Ramos (cell line): ENCODE results near the gene SPSB4.

Experiments used
- in situ Hi-C: fragments of 300-500 bp; cut with MboI; formaldehyde crosslinking; loops from one replicate; pipeline ENCODE4 v1.14.3; 2022; ENCODE audit warnings: low sequenced_read_pairs; ENCODE audit not compliant: unreplicated experiment

The SPSB4 gene

GRCh38 chr3:141191097-141191749 is 140.1 kb downstream of the SPSB4 start:
- in situ Hi-C loops = loop anchor here (10.0 kb wide), 2 partner anchors 186 to 296 kb away; no protein-coding TSS in a partner anchor

DNA sequence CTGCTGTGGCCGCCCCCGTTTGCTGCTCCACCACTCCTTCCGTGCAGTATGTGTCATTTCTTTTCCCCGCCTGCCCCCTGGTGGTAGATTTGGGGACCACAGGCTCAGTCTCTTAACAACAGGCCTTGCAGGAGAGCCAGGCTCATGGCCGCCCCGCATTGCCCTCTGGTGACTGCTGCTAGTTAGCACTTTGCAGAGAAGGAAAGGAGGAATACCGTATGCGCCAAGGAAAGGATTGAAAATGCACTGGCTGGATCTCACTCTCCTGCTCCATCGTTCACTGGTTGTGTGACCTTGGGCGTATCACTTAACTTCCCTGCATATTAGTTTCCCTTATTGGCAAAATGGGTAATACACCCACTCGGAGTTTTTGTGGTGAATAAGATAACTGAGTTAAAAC is 141.2 kb downstream of the SPSB4 start:
- in situ Hi-C loops = loop anchor here (10.0 kb wide), 2 partner anchors 188 to 298 kb away; no protein-coding TSS in a partner anchor

GRCh38 chr3:141193066-141193830 is 142.1 kb downstream of the SPSB4 start:
- in situ Hi-C loops = loop anchor here (10.0 kb wide), 2 partner anchors 188 to 298 kb away; no protein-coding TSS in a partner anchor
